Globus pallidus (tissue), 1 donor: ENCODE measurements around the gene MSI2.

Source experiments
- DNase-seq: peaks from one replicate; pipeline ENCODE4 v3.0.0-alpha.2; 2015; ENCODE audit warnings: low spot score

Gene MSI2

DNA sequence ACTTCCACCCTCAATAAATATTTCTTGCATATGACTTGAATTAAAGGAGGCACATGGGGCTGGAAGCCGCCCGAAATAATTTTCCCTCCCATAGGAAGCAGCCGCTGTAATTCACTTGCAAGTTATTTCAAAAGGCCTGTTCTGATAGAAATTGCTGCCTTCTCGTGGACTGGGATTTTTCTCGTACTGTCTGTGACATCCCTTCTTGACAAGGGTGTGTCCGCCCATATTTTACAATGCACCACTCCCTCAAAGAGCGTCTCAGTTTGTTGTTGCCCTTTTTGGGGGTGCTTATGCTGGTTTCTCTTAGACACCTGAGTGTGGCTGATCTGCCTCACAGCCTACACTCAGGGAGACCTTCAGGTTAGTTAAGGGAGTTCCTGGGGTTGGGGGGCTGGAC is 160.0 kb downstream of the MSI2 start:
- no peak for DNase-seq

DNA sequence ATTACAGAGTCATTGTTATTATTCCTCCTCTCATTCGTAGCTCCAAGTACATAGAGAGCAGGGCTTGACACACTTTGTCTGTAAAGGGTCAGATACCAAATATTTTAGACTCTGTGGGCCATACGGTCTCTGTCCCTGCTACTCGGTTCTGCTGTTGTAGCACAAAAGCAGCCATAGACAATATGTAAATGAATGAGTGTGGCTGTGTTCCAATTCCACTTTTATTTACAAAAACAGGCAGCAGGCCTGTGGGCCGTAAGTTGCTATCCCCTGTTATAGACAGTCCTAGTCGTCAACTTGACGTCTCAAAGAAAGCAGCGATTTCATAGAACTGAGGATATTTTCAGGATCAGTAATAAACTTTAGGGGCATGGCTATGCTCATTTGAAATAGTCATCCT is 161.6 kb downstream of the MSI2 start:
- no peak for DNase-seq

DNA sequence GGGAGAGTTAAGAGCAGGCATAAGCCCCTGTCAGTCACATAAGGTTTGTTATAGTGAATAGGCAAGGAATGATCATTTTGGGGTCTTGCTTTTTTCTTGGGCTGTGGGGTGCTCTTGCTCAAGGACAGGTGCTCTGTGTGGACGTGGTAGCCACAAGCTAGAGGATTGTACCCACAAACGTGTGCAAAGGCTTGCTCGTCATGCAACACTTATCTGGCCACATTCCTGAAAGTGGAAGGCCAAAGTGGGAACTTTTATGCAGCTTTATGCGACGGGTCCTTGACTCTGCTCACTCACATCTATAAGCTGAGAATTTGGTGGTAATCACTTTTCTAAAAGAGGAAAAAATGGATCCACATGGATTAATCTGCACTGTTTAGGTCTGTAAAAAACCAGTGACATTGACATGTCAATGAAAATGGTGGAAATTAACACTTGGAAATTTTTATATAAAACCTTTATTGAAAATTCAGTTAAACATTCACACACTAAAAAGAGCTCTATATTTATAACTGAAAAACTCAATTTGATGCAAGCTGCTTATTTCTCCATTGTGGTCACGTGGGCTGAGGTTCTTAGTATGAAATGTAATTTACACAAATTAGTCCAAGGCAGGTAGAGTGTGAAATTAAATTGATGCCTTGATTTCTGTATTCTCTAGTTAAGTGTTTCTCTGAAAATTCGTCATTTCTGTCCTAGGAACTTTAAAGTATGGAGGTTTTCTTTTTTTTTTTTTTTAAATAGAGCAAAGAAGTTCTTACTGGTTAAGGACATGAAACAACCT is 162.3 kb downstream of the MSI2 start:
- no peak for DNase-seq

DNA sequence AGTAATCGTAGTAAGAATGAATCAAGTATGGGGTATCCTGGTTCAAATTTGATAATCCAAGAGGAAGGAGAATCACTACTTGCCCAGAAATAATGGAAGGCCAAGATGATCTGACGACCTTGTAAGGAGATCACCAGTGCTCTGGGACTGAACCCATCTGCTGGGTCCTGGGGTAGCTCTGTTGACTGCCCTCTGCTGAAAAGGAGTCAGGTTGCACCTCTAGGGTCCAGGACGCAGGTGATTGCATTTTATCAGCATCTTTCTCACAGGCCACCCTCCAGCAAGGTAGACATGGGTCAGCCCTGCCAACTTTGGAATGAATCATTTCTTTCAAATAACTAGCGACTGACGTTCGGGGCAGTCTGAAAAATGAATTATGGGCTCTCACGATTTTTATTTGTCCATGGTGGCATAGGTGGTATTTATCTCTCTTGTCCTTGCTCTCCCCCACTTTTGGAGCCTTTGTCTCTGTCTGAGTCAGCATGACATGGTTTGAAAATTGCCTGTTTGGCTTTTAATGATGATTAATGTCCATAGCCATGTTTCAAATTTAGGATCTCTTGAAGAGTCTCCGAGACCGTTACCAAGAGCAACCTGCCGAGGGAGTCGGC is 163.7 kb downstream of the MSI2 start:
- DNase-seq, result no peak

DNA sequence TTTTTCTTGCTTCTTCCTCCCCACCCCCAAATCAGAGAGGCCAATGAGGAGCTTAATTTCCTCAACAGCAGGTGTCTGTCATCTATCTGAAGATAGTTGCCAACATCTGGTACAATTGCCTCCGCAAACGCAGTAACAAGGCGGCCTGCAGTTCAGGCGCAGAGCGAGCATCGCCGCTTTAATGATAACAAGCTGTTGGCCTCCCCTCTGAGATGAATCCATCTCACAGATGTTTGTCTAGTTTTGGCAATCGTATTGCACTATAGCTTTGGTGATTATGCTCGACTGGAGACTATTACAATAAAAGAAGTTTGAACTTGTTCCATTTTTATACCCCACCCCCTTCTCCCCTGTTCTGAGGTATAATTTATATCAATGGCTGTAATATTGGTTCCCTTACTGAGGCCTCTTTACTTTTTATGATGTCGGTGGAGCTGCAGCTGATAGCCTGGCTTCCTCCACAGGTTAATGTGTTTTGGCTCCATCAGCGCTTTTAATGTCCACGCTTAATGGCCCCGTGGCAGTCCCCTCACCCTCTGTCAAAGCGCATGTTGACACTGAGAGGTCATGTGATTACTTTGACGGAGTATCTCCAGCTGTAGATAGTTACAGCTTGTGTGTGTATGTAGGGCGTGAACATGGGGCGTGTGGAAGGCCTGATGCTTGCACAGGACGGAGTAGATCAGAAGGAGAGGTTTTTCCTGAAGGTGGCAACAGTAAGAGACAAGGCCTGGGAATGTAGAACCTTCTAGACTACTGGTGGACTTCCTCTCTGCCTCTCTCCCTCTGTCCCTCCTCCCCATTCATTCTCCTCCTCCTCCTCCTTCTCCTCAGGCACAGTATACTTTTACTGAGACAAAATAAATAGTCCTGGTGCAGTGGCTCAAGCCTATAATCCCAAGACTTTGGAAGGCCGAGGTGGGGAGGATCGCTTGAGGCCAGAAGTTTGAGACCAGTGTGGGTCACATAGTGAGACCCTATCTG is 164.7 kb downstream of the MSI2 start:
- no peak for DNase-seq

DNA sequence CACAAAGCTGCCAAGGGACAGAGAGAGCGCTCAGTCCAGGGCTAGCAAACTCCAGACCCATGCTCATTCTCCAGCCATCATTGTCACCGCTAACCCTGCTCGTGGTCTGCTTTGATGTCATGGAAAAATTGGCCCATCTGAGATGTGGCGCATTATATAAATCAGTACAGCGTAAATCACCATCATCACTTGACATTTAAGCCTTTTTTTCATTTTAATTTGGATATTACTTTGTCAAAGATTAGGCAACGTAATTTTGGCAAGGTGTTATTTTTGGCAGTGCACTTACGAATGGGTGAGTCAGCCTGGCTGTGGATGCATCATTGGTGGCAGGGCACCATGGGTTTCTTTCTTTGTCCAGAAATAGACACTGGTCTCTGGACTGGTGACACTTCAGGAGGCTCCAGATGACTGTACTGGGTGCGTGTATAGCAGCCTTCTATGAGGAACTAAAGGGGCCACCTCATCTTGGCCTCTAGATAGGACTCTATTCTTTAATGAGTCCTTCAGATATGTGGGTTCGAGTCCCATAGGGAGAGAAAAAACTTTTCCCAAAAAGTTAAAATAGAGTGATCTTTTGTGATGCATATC is 166.3 kb downstream of the MSI2 start:
- no peak for DNase-seq

DNA sequence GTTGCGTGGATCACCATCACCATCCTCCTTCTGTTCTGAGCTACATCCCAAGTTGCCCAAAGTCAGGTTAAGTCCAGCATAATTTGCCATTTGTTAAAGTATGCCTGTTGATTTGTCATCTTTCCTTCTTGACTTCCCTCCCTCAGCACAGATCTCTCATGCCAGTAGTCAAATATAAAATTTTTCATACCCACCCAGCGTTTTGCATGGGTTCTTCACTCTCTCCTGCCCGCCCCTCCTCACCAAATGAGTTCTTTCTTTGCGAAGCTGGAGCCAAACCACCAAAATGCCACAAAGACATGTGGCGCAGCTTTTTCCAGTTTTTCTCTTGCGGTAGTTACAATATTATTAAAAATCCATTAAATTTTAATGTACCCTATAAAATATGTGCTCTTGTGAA is 167.2 kb downstream of the MSI2 start:
- DNase-seq, result no peak

DNA sequence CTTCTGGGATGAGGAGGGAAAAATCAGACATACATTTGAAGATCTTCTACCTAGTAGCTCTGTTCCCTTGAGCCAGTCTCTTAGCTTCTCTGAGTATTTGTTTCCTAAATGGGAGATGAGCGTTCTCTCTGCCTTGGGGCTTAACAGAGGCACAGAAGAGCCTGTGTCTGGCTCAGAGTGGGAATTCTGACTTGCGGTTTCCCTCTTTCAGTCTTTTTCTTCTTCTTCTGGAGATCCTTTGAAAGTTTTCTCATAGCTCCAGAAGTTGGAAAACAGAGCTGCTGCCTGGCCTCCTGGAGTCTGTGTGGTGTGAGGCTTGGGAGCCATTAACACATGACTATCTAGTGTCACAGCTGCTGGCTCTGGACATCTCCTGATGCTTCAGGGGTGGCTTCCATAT is 167.9 kb downstream of the MSI2 start:
- no peak for DNase-seq

DNA sequence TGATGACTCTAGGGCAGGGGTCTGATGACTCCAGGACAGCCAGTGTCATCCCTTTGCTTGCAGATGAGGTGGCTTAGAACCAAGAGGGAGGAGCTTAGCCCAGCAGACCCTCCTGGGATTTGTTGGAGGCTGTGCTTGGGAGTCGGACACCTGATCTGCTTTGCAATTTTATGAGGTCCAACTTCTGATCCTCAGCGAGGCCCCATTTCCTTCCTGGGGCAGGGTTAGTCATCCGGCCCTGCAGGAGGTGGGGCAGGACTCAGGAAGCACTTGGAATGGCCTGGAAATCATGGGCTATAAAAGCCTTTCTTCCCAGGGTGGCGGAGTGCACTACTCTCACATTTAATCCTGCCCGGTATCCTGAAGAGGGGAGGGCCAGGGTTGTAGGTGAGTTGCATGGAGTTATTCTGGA is 168.5 kb downstream of the MSI2 start:
- DNase-seq, result no peak

DNA sequence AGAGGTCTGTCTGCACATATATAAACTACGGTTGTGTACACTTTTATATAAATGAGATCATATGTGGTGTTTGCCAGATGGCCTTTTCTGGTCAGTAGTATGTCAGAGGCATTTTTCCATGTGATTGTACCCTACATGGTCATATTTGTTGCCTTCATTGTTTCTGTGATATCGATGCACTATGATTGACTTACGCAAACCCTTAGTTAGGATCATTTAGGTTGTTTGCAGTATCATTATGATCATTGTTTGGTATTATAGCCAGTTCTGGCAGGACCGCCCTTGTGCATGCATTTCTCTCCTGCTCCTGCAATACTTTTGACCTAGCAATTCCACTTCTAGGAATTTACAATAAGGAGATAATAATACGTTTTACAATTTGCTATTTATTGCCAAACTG is 169.1 kb downstream of the MSI2 start:
- DNase-seq, result no peak

DNA sequence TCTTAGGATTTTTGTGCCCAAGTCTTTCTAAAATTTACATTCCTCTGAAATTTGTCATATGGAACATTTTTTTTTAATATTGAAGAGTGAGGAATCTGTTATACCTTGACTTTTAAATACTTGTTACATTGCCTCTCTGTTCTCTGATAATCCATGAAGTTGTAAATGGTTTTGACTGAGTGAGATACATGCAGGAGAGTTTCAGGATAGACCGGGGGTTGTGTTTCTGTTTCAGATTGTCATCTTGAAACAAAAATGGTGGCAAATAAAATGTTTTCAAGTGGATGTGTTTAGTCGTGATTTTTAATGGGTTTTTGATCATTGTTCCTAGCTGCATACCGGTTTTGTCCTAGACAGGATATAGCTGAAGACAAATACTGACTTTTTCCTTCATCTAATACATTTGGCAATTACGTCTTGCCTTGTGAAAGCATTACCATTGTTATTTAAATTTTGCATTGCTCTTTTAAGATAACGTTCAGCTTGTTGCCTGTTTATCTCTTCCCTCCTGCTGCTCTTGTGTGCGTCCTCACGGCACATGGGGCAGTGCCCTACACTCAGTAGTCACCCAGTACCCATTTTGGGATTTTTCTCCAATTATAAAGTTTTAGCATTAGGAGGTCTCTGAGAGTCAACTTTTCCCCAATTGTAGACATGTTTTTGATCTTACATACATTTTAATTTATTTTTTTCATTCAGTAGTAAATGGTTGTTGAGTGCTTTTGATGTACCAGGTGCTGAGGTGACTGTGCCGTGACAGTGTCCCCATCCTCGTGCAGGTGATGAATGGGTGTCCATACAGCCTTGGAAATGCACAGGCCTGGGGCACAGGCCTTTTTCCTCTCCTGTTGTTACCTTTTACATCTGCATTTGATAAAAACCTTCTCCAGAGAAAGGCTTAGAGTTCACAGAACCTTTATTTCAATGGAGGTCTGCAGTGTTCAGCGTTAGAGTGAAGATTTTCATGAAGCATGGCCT is 169.9 kb downstream of the MSI2 start:
- no peak for DNase-seq

DNA sequence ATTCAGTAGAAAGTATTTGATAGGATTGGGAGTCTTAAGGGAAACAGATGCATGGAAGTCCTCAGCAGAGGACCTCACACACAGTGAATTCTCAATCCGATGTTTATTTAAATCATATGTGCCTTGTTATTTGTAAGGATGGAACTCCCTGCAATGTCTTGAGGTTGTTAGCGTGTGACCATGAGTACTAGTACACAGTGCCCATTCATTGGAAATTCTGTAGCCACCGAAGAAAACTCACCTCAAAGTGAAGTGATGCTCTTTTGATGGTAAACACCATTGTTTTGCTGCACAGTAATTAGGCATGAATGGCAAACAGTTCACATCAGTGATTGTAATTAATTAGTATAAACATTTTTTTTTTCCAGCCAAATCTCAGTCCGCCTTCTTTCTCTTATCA is 173.6 kb downstream of the MSI2 start:
- DNase-seq, result no peak

DNA sequence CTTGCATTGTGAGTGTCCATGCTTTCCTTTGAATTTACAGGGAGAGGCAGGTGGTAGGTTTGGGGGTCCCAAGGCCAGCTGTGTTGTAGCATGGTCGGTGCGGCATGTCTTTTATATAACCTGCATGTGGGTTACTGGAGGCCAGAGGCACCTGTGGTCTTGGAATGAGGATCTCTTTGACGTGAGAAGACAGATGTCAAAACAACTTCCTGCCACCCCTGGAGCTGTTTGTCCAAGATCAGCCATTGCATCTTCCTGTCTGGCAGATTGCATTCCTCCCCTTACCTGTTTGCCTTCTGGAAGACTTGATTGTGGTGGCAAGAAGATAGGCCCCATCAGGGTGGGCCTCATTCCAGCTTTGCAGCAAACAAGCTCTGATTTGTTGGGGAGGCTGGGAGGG is 175.1 kb downstream of the MSI2 start:
- DNase-seq, result no peak

DNA sequence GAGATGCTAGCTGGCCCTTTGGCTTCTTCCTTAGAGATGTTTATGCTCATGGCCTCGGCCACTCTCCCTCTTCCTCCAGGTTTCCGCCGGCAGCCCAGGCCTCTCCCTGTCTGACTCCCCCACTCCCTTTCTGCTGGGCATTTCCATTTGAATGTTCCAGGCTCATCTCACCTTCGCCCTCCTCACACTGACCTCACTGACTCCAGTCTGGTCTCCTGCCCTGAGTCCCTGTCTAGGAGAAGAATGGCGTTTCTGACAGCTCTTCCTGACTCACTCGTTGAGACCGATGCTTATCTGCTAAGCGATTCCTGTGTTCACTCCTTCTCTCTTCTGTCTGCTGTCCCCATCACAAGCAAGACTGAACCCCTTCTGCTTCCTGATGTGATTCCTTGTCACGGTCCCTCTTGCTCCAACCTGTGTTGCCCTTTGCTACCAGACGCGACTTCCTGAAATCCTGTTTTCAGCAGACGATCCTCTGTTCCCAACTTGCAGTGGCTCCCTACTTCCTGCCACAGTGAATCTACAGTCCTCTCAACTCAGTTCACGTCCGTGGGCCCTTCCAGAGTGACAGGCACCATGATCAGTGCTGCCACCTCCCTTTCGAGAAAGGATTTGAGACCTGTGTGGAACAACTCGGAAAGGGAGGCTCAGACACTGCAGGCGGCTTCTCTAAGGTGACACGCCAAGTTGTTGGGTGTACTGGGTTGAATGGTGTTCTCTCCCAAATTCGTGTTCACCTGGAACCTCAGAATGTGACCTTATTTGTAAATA is 176.4 kb downstream of the MSI2 start:
- no peak for DNase-seq

DNA sequence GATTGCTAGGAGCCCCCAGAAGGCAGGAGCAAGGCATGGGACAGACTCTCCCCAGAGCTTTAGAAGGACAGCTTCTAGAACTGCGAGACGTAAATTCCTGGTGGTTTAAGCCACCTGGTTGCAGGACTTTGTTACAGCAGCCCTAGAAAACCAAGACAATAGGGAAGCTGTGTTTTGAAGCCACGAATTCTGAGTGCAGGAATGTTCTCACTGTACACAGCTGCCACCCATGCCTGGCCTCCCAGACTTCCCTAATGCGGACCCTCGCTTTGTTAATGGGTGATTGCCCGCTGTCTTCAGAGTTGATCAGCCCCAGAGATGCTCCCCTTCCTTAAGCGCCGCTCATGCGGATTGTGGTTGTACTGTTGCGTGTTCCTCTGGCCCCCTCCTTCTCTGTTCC is 177.1 kb downstream of the MSI2 start:
- no peak for DNase-seq

DNA sequence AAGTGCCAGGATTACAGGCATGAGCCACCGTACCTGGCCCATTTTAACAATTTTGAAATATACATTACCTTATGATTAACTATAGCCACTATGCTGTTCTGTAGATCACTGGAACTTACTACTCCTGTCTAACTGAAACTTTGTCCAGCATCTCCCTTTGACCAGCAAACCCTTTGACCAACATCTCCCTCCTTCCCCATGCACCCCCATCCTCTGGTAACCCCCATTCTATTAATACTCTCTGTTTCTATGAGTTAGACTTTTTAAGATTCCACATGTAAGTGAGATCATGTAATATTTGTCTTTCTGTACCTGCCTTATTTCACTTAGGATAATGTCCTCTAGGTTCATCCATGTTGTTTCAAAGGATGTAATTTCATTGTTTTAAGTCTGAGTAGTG is 178.0 kb downstream of the MSI2 start:
- DNase-seq, result no peak

DNA sequence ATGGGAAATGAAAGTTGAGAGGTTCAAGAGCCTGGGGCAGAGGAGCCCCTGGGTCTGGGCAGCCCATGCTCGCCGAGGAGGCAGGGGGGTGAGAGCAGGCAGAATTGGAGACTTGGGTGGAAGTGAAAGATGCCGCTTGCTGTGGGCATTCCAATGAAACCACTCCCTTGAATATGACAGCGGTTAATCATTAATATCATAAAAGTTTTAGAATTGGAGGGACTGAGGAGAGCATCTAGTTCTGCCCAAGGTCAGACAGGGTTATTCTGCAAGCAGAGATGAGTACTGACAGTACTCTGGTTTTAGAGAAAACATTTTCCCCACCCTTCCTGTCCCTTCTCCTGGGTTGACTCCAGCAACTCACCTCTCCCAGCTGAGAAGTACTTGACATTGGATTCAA is 180.2 kb downstream of the MSI2 start:
- DNase-seq, result no peak

DNA sequence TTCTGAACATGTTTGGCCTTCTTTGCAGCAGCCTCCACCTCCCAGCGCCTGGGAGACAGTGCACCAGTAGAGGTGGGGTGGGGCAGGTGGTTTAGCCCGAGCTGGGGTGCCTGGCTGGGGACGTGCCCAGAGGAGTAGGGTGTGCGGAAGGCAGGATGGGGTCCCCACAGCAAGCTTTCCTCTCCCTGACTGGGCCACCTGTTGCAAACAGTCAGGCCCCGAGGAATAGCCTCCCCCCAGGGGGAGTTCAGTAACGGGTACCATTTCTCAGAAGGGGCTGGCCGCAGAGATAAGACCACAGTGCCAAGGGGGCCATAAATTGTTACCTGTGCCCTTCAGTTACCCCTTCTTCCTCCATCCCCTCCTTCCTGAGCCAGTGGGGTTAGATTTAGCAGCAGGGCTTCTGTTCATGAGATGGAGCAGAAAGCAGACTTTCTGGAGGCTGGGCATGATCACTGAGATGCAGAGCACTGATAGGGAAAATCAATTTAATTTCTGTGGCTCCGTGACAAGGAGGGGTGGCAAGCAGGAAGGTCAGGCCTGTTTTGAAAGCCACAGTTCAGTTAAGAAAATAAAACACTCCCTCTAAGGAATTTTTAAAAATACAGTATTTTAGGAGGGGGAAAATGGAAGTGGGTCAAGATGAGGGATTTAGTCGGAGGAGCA is 181.9 kb downstream of the MSI2 start:
- no peak for DNase-seq

DNA sequence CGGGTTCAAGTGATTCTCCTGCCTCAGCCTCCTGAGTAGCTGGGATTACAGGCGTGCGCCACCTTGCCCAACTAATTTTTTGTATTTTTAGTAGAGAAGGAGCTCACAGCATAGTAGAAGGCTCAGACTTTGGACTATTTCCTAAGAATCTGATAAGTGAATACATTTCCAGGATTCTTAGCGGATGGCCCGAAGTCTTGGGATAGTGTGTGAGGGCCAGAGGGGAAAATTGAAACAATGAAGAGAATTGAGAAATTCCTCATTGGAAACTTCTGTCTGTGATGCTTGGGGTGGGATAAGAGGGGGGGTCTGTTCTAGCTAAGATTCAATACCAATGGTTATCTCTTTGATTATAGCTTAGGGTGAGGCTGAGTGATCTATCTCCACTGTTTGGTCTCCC is 183.3 kb downstream of the MSI2 start:
- DNase-seq, result no peak
